ENCODE data around the gene SLC35E2B. TPM values are rescaled to one million over a fixed set of nuclear protein-coding genes. Genes with fewer than 3 reads are reported as not detected.
A peak's percentile ranks its signal among the peaks of the same experiment; 100 is the strongest.

Gene SLC35E2B
- total RNA-seq, 4 donors from 2014 or later = 63.4 to 202 (median 83.9) TPM

DNA sequence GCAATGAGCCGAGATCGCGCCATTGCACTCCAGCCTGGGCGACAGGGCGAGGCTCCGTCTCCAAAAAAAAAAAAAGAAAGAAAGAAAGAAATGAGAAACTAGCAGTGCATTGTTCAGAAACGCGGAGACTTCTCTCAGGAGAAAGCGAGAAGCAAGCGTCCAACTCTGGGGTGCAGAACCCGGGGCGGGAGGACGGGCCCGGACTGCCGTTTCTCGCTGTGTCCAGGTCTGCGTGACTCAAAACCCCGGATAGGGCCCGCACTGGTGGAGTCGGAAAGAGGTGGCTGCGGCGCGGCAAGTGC is 77.7 kb downstream of the SLC35E2B start:
- no peaks in the 10 kb centered on the region for H3K36me3 ChIP-seq
- intact Hi-C loops (cut with DNase I; ENCODE audit: low total_unique reads) = no loop called here
- no peak for DNase-seq
- H3K27me3 ChIP-seq = no peaks in the 10 kb centered on the region
- peaks cover 20 to 30% (median 28%) of the 10 kb centered on the region in 4 donors for H3K4me1 ChIP-seq
- peak overlapping the region; percentile 93 to 98 (median 94) for H3K4me3 ChIP-seq
- no peaks in the 10 kb centered on the region for H3K9me3 ChIP-seq
- in situ Hi-C loops (cut with MboI; ENCODE audit: low pct_ligation_motif_present in 1 of 4, low pct_unique_long_range_greater_than_20kb in 1 of 4, low sequenced_read_pairs in 3 of 4) = no loop called here
- peak overlapping the region; percentile 100 for H3K27ac ChIP-seq
- TF ChIP-seq EP300 (IDR thresholded peaks at IDR 0.05; ENCODE audit: low read depth) = no peak
- WGBS, 2 donors (ENCODE audit: low coverage in 1 of 2) = 0% methylated on average over 12 to 23 of the region's 23 CpGs

DNA sequence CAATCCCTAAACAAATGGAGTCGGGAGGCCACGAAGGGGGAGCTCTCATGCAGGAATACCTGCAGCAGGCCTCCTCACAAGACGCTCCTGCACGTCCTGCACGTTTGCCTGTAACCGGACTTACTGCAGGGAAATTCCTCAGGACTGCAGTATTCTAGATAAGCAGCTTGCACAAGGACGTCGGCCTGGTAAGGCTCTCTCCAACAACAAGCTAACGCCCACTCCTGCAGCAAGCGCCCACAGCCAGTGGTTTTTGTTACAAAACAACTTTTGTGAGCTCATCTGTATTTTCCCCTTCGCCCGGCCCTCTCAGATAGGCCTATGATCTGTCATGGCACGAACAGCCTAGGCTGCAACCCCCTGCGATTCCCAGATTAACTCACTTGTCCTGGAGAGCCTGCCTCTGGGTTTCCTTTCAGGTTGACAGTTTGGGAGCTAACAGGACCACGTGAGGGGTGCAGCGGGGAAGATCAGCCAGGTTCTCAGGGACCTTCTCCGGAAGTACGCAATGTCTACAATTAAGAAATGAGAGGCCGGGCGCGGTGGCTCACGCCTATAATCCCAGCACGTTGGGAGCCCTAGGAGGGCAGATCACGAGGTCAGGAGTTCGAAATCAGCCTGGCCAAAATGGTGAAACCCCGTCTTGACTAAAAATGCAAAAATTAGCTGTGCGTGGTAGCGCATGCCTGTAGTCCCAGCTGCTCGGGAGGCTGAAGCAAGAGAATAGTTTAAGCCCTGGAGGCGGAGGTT is 78.2 kb downstream of the SLC35E2B start:
- no peaks in the 10 kb centered on the region for H3K9me3 ChIP-seq
- DNase-seq = peak; percentile 58
- peaks cover 20 to 30% (median 28%) of the 10 kb centered on the region in 4 donors for H3K4me1 ChIP-seq
- H3K27ac ChIP-seq = peak overlapping the region; percentile 100
- no peaks in the 10 kb centered on the region for H3K27me3 ChIP-seq
- WGBS, 2 donors (ENCODE audit: low coverage in 1 of 2) = 12 to 20% methylated on average over 4 to 29 of the region's 30 CpGs
- intact Hi-C loops (cut with DNase I; ENCODE audit: low total_unique reads) = no loop called here
- no peaks in the 10 kb centered on the region for H3K36me3 ChIP-seq
- TF ChIP-seq POLR2A (IDR thresholded peaks at IDR 0.05) = no peak
- TF ChIP-seq POLR2AphosphoS5 (IDR thresholded peaks at IDR 0.05) = no peak
- no peak for TF ChIP-seq EP300 (IDR thresholded peaks at IDR 0.05; ENCODE audit: low read depth)
- TF ChIP-seq, protein P1, sequence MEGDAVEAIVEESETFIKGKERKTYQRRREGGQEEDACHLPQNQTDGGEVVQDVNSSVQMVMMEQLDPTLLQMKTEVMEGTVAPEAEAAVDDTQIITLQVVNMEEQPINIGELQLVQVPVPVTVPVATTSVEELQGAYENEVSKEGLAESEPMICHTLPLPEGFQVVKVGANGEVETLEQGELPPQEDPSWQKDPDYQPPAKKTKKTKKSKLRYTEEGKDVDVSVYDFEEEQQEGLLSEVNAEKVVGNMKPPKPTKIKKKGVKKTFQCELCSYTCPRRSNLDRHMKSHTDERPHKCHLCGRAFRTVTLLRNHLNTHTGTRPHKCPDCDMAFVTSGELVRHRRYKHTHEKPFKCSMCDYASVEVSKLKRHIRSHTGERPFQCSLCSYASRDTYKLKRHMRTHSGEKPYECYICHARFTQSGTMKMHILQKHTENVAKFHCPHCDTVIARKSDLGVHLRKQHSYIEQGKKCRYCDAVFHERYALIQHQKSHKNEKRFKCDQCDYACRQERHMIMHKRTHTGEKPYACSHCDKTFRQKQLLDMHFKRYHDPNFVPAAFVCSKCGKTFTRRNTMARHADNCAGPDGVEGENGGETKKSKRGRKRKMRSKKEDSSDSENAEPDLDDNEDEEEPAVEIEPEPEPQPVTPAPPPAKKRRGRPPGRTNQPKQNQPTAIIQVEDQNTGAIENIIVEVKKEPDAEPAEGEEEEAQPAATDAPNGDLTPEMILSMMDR (IDR thresholded peaks at IDR 0.05) = no peak
- H3K4me3 ChIP-seq = peak overlapping the region; percentile 93 to 98 (median 94)
- in situ Hi-C loops (cut with MboI; ENCODE audit: low pct_ligation_motif_present in 1 of 4, low pct_unique_long_range_greater_than_20kb in 1 of 4, low sequenced_read_pairs in 3 of 4) = no loop called here

DNA sequence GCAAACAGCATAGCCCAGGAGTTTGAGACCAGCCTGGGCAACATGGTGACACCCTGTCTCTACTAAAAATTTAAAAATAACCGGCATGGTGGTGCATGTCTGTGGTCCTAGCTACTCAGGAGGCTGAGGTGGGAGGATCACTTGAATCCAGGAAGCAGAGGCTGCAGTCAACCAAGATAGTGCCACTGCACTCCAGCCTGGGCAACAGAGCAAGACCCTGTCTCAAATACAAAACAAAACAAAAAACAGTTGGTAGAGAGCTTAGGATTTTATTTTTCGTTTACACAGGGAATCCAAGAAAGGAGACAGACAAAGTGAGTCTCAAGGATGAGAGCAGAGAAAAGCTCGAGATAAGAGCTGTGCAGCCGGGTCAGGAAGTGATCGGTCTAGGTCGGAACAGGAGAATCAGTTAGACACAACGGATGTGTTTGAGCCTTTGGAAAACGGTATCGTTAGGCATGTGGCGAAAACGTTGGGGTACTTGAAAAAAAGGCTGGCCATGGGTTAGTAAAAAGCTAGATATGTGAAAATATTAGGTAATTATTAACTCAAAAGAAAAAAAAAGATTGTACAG is 79.0 kb downstream of the SLC35E2B start:
- in situ Hi-C loops (cut with MboI; ENCODE audit: low pct_ligation_motif_present in 1 of 4, low pct_unique_long_range_greater_than_20kb in 1 of 4, low sequenced_read_pairs in 3 of 4) = no loop called here
- no peaks in the 10 kb centered on the region for H3K27me3 ChIP-seq
- intact Hi-C loops (cut with DNase I; ENCODE audit: low total_unique reads) = no loop called here
- DNase-seq = no peak
- no peaks in the 10 kb centered on the region for H3K36me3 ChIP-seq
- H3K4me3 ChIP-seq = peak overlapping the region in 1 of 4 donors; percentile 94
- H3K9me3 ChIP-seq = no peaks in the 10 kb centered on the region
- TF ChIP-seq, protein P1 (IDR thresholded peaks at IDR 0.05) = no peak
- TF ChIP-seq POLR2A (IDR thresholded peaks at IDR 0.05) (no peak), EP300 (IDR thresholded peaks at IDR 0.05; ENCODE audit: low read depth) (no peak), POLR2AphosphoS5 (IDR thresholded peaks at IDR 0.05) (no peak)
- peak overlapping the region in 2 of 4 donors; percentile 100 for H3K27ac ChIP-seq
- WGBS, 2 donors (ENCODE audit: low coverage in 1 of 2) = 49 to 55% methylated on average over 6 to 11 of the region's 11 CpGs
- H3K4me1 ChIP-seq = peaks cover 20 to 30% (median 28%) of the 10 kb centered on the region in 4 donors

DNA sequence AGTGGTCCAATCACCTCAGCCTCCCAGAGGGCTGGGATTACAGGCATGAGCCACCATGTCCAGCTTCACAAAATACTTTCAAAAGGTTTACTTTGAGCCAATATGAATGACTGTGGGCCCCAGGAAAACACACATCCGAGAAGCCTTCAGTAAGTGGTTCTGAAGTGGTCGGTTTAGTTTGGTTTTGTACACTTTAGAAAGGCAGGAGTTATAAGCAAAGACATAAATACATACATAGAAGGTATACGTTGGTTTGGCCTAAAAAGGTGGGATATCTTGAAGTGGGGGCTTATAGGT is 80.5 kb downstream of the SLC35E2B start:
- Histone ChIP-seq H3K36me3 (no peaks in the 10 kb centered on the region), H3K27me3 (no peaks in the 10 kb centered on the region), H3K27ac (no peak overlapping the region), H3K4me1 (peaks cover 17 to 24% (median 23%) of the 10 kb centered on the region in 4 donors), H3K4me3 (no peak overlapping the region), H3K9me3 (no peaks in the 10 kb centered on the region)
- intact Hi-C loops (cut with DNase I; ENCODE audit: low total_unique reads) = no loop called here
- TF ChIP-seq EP300 (IDR thresholded peaks at IDR 0.05; ENCODE audit: low read depth) (no peak), POLR2AphosphoS5 (IDR thresholded peaks at IDR 0.05) (no peak), POLR2A (IDR thresholded peaks at IDR 0.05) (no peak)
- TF ChIP-seq, protein P1 (IDR thresholded peaks at IDR 0.05) = no peak
- in situ Hi-C loops (cut with MboI; ENCODE audit: low pct_ligation_motif_present in 1 of 4, low pct_unique_long_range_greater_than_20kb in 1 of 4, low sequenced_read_pairs in 3 of 4) = no loop called here
- no peak for DNase-seq
- 87% methylated on average over 3 of the region's 3 CpGs; no CpG with 5 or more reads in 1 of the 2 donors for WGBS, 2 donors (ENCODE audit: low coverage in 1 of 2)

Measured in transverse colon (tissue), 4 donors.